ENCODE results near the gene ROS1.

The ROS1 gene

GRCh38 chr6:117328005-117328389 lies 97.7 kb downstream of the ROS1 start:
- DNase-seq (ENCODE audit: low spot score), result no peak
- in situ Hi-C loops (cut with MboI; ENCODE audit: low sequenced_read_pairs, unreplicated experiment), result loop anchor here (25.0 kb wide), 1 partner anchor 509 kb away; no protein-coding TSS in a partner anchor
- no peak for TF ChIP-seq CTCF (IDR thresholded peaks at IDR 0.05; ENCODE audit: borderline replicate concordance, control extremely low read depth, extremely low read depth, insufficient read depth, missing control alignments)

GRCh38 chr6:117327149-117328004 lies 98.4 kb downstream of the ROS1 start:
- TF ChIP-seq CTCF (IDR thresholded peaks at IDR 0.05; ENCODE audit: borderline replicate concordance, control extremely low read depth, extremely low read depth, insufficient read depth, missing control alignments), result no peak
- in situ Hi-C loops (cut with MboI; ENCODE audit: low sequenced_read_pairs, unreplicated experiment), result loop anchor here (25.0 kb wide), 1 partner anchor 510 kb away; no protein-coding TSS in a partner anchor

GRCh38 chr6:117326396-117326795 lies 99.3 kb downstream of the ROS1 start:
- no peak for DNase-seq (ENCODE audit: low spot score)
- in situ Hi-C loops (cut with MboI; ENCODE audit: low sequenced_read_pairs, unreplicated experiment), result loop anchor here (25.0 kb wide), 1 partner anchor 511 kb away; no protein-coding TSS in a partner anchor
- TF ChIP-seq CTCF (IDR thresholded peaks at IDR 0.05; ENCODE audit: borderline replicate concordance, control extremely low read depth, extremely low read depth, insufficient read depth, missing control alignments), result no peak

More at GRCh38 chr6:117327149-117328004, 98.4 kb downstream of the ROS1 start:
- DNase-seq (ENCODE audit: low spot score), result no peak

- in situ Hi-C loops (cut with MboI; ENCODE audit: low sequenced_read_pairs, unreplicated experiment), result no loop called here
- no peak for DNase-seq (ENCODE audit: low spot score)
- TF ChIP-seq CTCF (IDR thresholded peaks at IDR 0.05; ENCODE audit: borderline replicate concordance, control extremely low read depth, extremely low read depth, insufficient read depth, missing control alignments), result no peak
Measured at GRCh38 chr6:117317261-117317660, 108.5 kb downstream of the ROS1 start.

GRCh38 chr6:117311726-117312125 lies 114.0 kb downstream of the ROS1 start:
- no peak for TF ChIP-seq CTCF (IDR thresholded peaks at IDR 0.05; ENCODE audit: borderline replicate concordance, control extremely low read depth, extremely low read depth, insufficient read depth, missing control alignments)
- in situ Hi-C loops (cut with MboI; ENCODE audit: low sequenced_read_pairs, unreplicated experiment), result no loop called here
- no peak for DNase-seq (ENCODE audit: low spot score)

- in situ Hi-C loops (cut with MboI; ENCODE audit: low sequenced_read_pairs, unreplicated experiment), result no loop called here
- no peak for DNase-seq (ENCODE audit: low spot score)
- no peak for TF ChIP-seq CTCF (IDR thresholded peaks at IDR 0.05; ENCODE audit: borderline replicate concordance, control extremely low read depth, extremely low read depth, insufficient read depth, missing control alignments)
Measured at GRCh38 chr6:117311310-117311709, 114.4 kb downstream of the ROS1 start.
